HEK293 (cell line): ENCODE measurements around the gene TRMT44.

Source experiments
- CTCF ChIA-PET: fragments of 350-600 bp; formaldehyde crosslinking; extraction: SDS; loops from one replicate; lab custom pipeline; 2021; ENCODE audit warnings: antibody characterized with exemption; lab: Yijun Ruan, JAX
- POLR2A ChIA-PET: fragments of 300-600 bp; formaldehyde crosslinking; extraction: SDS; loops from one replicate; lab custom pipeline; 2020; ENCODE audit warnings: antibody characterized with exemption, inconsistent platforms; lab: Yijun Ruan, JAX
- H3K27ac ChIP-seq: fragments of 200-500 bp; sonication (Bioruptor generic); 2 replicates; pipeline ENCODE4 v1.5.1; 2014; ENCODE audit warnings: low read depth, low read length, control low read depth, inconsistent platforms; ENCODE audit errors: extremely low read depth
- H3K36me3 ChIP-seq, 2 experiments: fragments of 200-500 bp in 1 of 2; sonication (Bioruptor generic) in 1 of 2; 1 replicate in 1 of 2; 2 replicates in 1 of 2; pipeline ENCODE4 v1.5.1; 2014 to 2017; ENCODE audit warnings: inconsistent platforms in 2 of 2, low read length in 2 of 2; ENCODE audit not compliant: control insufficient read depth in 2 of 2, insufficient read depth in 1 of 2
- H3K4me1 ChIP-seq: fragments of 200-500 bp; sonication (Bioruptor generic); 2 replicates; pipeline ENCODE4 v1.5.1; 2014; ENCODE audit warnings: mild to moderate bottlenecking, low read length, inconsistent platforms; ENCODE audit not compliant: control insufficient read depth, insufficient read depth
- H3K4me3 ChIP-seq: 2 replicates; pipeline ENCODE4 v1.5.1; 2011; ENCODE audit warnings: low read depth, mild to moderate bottlenecking, control low read depth, low read length, moderate library complexity
- H3K9me3 ChIP-seq: fragments of 200-500 bp; sonication (Bioruptor generic); 2 replicates; pipeline ENCODE4 v1.5.1; 2014; ENCODE audit warnings: low read depth, low read length, inconsistent platforms; ENCODE audit not compliant: control insufficient read depth, insufficient read depth
- BCL11A ChIP-seq: fragments of 450-650 bp; formaldehyde crosslinking; IDR thresholded peaks from 2 replicates; pipeline ENCODE4 v1.5.1; 2016; ENCODE audit warnings: low read depth, missing biosample characterization, missing genetic modification characterization
- IKZF3 ChIP-seq: fragments of 450-650 bp; IDR thresholded peaks from 2 replicates; pipeline ENCODE4 v1.5.0; 2018; ENCODE audit warnings: missing biosample characterization, mild to moderate bottlenecking, missing genetic modification characterization, moderate library complexity
- KLF1 ChIP-seq: fragments of 450-650 bp; formaldehyde crosslinking; IDR thresholded peaks from 2 replicates; pipeline ENCODE4 v1.5.1; 2016; ENCODE audit warnings: missing biosample characterization, missing genetic modification characterization
- MEIS1 ChIP-seq: sonication (generic); formaldehyde crosslinking; IDR thresholded peaks from 2 replicates; pipeline ENCODE4 v1.8.1; 2022; ENCODE audit warnings: missing genetic modification reagents, mild to moderate bottlenecking, borderline replicate concordance
- REPIN1 ChIP-seq: fragments of 450-650 bp; formaldehyde crosslinking; IDR thresholded peaks from 2 replicates; pipeline ENCODE4 v1.5.1; 2017; ENCODE audit warnings: missing biosample characterization, missing genetic modification characterization, low read depth
- YY1 ChIP-seq: fragments of 450-650 bp; formaldehyde crosslinking; IDR thresholded peaks from 2 replicates; pipeline ENCODE4 v1.5.1; 2018; ENCODE audit warnings: missing biosample characterization, missing genetic modification characterization
- ZBTB21 ChIP-seq: fragments of 450-650 bp; formaldehyde crosslinking; IDR thresholded peaks from 2 replicates; pipeline ENCODE4 v1.5.1; 2017; ENCODE audit warnings: missing biosample characterization, missing genetic modification characterization
- ZFHX2 ChIP-seq: fragments of 450-650 bp; formaldehyde crosslinking; conservative IDR thresholded peaks from 2 replicates; pipeline ENCODE4 v1.5.1; 2016; ENCODE audit warnings: missing biosample characterization, missing genetic modification characterization
- ZNF132 ChIP-seq: fragments of 450-650 bp; formaldehyde crosslinking; IDR thresholded peaks from 2 replicates; pipeline ENCODE4 v1.5.1; 2017; ENCODE audit warnings: missing biosample characterization, missing genetic modification characterization, borderline replicate concordance
- ZNF138 ChIP-seq: fragments of 450-650 bp; formaldehyde crosslinking; IDR thresholded peaks from 2 replicates; pipeline ENCODE4 v1.5.1; 2016; ENCODE audit warnings: missing biosample characterization, missing genetic modification characterization, borderline replicate concordance
- ZNF140 ChIP-seq: fragments of 450-650 bp; formaldehyde crosslinking; IDR thresholded peaks from 2 replicates; pipeline ENCODE4 v1.5.1; 2016; ENCODE audit warnings: missing biosample characterization, missing genetic modification characterization
- ZNF16 ChIP-seq: fragments of 450-650 bp; formaldehyde crosslinking; IDR thresholded peaks from 2 replicates; pipeline ENCODE4 v1.5.1; 2016; ENCODE audit warnings: low read depth, missing biosample characterization, missing genetic modification characterization
- ZNF169 ChIP-seq: fragments of 450-650 bp; formaldehyde crosslinking; IDR thresholded peaks from 2 replicates; pipeline ENCODE4 v1.5.1; 2016; ENCODE audit warnings: missing biosample characterization, missing genetic modification characterization
- ZNF202 ChIP-seq: fragments of 450-650 bp; formaldehyde crosslinking; IDR thresholded peaks from 2 replicates; pipeline ENCODE4 v1.5.1; 2016; ENCODE audit warnings: missing biosample characterization, missing genetic modification characterization, borderline replicate concordance
- ZNF214 ChIP-seq: fragments of 450-650 bp; formaldehyde crosslinking; IDR thresholded peaks from 2 replicates; pipeline ENCODE4 v1.5.1; 2017; ENCODE audit warnings: missing biosample characterization, mild to moderate bottlenecking, missing genetic modification characterization, borderline replicate concordance
- ZNF221 ChIP-seq: fragments of 450-650 bp; formaldehyde crosslinking; IDR thresholded peaks from 2 replicates; pipeline ENCODE4 v1.5.1; 2017; ENCODE audit warnings: missing biosample characterization, missing genetic modification characterization, borderline replicate concordance
- ZNF394 ChIP-seq: fragments of 450-650 bp; formaldehyde crosslinking; IDR thresholded peaks from 2 replicates; pipeline ENCODE4 v1.5.1; 2016; ENCODE audit warnings: missing biosample characterization, missing genetic modification characterization, mild to moderate bottlenecking, moderate library complexity, borderline replicate concordance
- ZNF529 ChIP-seq: fragments of 450-650 bp; formaldehyde crosslinking; IDR thresholded peaks from 2 replicates; pipeline ENCODE4 v1.5.1; 2017; ENCODE audit warnings: missing genetic modification characterization, missing biosample characterization; ENCODE audit not compliant: insufficient replicate concordance
- ZNF544 ChIP-seq: fragments of 450-650 bp; formaldehyde crosslinking; IDR thresholded peaks from 2 replicates; pipeline ENCODE4 v1.5.0; 2017; ENCODE audit warnings: missing biosample characterization, missing genetic modification characterization
- ZNF558 ChIP-seq: fragments of 450-650 bp; formaldehyde crosslinking; IDR thresholded peaks from 2 replicates; pipeline ENCODE4 v1.5.1; 2016; ENCODE audit warnings: missing biosample characterization, missing genetic modification characterization
- ZNF560 ChIP-seq: fragments of 450-650 bp; formaldehyde crosslinking; IDR thresholded peaks from 2 replicates; pipeline ENCODE4 v1.5.1; 2017; ENCODE audit warnings: missing biosample characterization, missing genetic modification characterization, borderline replicate concordance
- ZNF600 ChIP-seq: fragments of 450-650 bp; formaldehyde crosslinking; IDR thresholded peaks from 2 replicates; pipeline ENCODE4 v1.5.1; 2016; ENCODE audit warnings: missing biosample characterization, missing genetic modification characterization
- ZNF629 ChIP-seq: fragments of 450-650 bp; formaldehyde crosslinking; IDR thresholded peaks from 2 replicates; pipeline ENCODE4 v1.5.1; 2017; ENCODE audit warnings: missing biosample characterization, missing genetic modification characterization
- ZNF660 ChIP-seq: fragments of 450-650 bp; IDR thresholded peaks from 2 replicates; pipeline ENCODE4 v1.5.1; 2018; ENCODE audit warnings: missing biosample characterization, mild to moderate bottlenecking, missing genetic modification characterization
- ZNF677 ChIP-seq: fragments of 450-650 bp; IDR thresholded peaks from 2 replicates; pipeline ENCODE4 v1.5.0; 2018; ENCODE audit warnings: missing biosample characterization, mild to moderate bottlenecking, missing genetic modification characterization, moderate library complexity
- ZNF768 ChIP-seq: fragments of 450-650 bp; formaldehyde crosslinking; IDR thresholded peaks from 2 replicates; pipeline ENCODE4 v1.5.1; 2018; ENCODE audit warnings: missing biosample characterization, mild to moderate bottlenecking, missing genetic modification characterization
- ZNF776 ChIP-seq: fragments of 450-650 bp; formaldehyde crosslinking; IDR thresholded peaks from 2 replicates; pipeline ENCODE4 v1.5.0; 2017; ENCODE audit warnings: missing biosample characterization, missing genetic modification characterization, borderline replicate concordance
- TF ChIP-seq, protein P1 (sequence below): fragments of 450-650 bp; IDR thresholded peaks from 2 replicates; pipeline ENCODE4 v1.5.1; 2018; ENCODE audit warnings: missing biosample characterization, mild to moderate bottlenecking, missing genetic modification characterization
- TF ChIP-seq, protein P2 (sequence below): fragments of 450-650 bp; formaldehyde crosslinking; IDR thresholded peaks from 2 replicates; pipeline ENCODE4 v1.5.1; 2016; ENCODE audit warnings: missing biosample characterization, missing genetic modification characterization
- TF ChIP-seq, protein P3 (sequence below): fragments of 450-650 bp; formaldehyde crosslinking; IDR thresholded peaks from 2 replicates; pipeline ENCODE4 v1.5.1; 2017; ENCODE audit warnings: missing biosample characterization, missing genetic modification characterization
- TF ChIP-seq, protein P4 (sequence below): fragments of 450-650 bp; formaldehyde crosslinking; IDR thresholded peaks from 2 replicates; pipeline ENCODE4 v1.5.1; 2016; ENCODE audit warnings: missing biosample characterization, missing genetic modification characterization

The TRMT44 gene

DNA sequence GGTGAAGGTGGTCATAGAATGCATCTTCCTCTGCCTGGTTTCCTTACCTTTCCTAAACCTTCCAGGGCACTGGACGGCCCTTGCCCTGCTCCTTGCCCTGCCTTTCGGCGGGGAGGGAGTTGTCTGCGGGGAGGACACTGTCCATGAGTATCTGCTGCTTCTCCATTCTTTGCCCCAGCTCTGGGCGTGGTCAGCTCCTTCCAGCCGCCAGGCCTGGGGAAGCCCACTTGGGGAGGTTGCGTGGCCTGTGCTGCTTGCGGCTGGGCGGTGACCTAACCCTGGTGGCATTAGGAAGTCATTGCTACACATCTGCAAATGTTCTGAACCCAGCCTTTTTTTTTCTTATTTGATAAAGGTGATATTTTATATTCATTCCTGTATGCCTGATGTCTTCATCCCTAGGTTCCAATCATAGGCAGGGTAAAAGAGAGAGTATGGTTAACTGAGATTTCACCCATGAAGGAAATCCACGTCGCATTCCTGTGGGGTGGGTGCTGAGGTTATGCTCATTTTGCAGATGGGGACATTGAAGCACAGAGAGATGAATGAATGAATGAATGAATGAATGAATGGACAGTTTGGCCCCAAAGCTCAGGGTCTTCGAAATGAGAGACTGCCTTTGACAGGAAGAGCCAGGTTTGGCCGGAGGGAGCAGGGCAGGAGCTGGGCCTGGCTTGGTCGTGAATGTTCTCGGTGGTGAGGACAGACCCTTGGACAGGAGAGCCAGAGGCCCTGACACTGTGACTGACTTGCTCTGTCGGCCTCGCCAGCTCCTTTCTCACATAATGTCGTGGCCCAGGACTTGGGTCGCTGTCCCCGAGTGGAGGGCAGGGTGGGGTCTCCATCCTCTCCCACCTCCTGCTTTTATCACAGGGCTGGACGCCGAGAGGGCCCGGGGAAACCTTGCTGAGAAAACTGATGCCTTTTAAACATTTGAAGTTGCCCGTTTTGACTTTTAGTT lies 81.9 kb downstream of the TRMT44 start:
- Histone ChIP-seq H3K9me3 (no peaks in the 10 kb centered on the region), H3K4me1 (no peaks in the 10 kb centered on the region), H3K27ac (no peak overlapping the region), H3K4me3 (no peak overlapping the region), H3K36me3 (no peaks in the 10 kb centered on the region)
- ChIA-PET CTCF (interaction anchor here (0.6 to 1.3 kb wide), 2 partner anchors 17 to 72 kb away, joined by 3 to 4 read pairs; no protein-coding TSS in a partner anchor), POLR2A (interaction anchor here (0.8 kb wide), 1 partner anchor 18 kb away, joined by 3 read pairs; no protein-coding TSS in a partner anchor)
- no peak for TF ChIP-seq ZNF394
- TF ChIP-seq, protein P1, sequence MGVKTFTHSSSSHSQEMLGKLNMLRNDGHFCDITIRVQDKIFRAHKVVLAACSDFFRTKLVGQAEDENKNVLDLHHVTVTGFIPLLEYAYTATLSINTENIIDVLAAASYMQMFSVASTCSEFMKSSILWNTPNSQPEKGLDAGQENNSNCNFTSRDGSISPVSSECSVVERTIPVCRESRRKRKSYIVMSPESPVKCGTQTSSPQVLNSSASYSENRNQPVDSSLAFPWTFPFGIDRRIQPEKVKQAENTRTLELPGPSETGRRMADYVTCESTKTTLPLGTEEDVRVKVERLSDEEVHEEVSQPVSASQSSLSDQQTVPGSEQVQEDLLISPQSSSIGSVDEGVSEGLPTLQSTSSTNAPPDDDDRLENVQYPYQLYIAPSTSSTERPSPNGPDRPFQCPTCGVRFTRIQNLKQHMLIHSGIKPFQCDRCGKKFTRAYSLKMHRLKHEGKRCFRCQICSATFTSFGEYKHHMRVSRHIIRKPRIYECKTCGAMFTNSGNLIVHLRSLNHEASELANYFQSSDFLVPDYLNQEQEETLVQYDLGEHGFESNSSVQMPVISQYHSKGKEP (tag by site-specific recombination), result no peak
- TF ChIP-seq ZNF768 (tag by site-specific recombination), result no peak
- no peak for TF ChIP-seq ZNF560
- no peak for TF ChIP-seq ZNF138
- no peak for TF ChIP-seq REPIN1
- TF ChIP-seq KLF1 (tag by site-specific recombination), result no peak
- no peak for TF ChIP-seq MEIS1 (CRISPR knock-in tag)
- no peak for TF ChIP-seq ZNF169 (tag by site-specific recombination)
- no peak for TF ChIP-seq BCL11A (tag by site-specific recombination)
- no peak for TF ChIP-seq ZNF558 (tag by site-specific recombination)
- TF ChIP-seq, protein P2, sequence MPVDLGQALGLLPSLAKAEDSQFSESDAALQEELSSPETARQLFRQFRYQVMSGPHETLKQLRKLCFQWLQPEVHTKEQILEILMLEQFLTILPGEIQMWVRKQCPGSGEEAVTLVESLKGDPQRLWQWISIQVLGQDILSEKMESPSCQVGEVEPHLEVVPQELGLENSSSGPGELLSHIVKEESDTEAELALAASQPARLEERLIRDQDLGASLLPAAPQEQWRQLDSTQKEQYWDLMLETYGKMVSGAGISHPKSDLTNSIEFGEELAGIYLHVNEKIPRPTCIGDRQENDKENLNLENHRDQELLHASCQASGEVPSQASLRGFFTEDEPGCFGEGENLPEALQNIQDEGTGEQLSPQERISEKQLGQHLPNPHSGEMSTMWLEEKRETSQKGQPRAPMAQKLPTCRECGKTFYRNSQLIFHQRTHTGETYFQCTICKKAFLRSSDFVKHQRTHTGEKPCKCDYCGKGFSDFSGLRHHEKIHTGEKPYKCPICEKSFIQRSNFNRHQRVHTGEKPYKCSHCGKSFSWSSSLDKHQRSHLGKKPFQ (tag by site-specific recombination), result no peak
- no peak for TF ChIP-seq ZNF140
- TF ChIP-seq, protein P3, sequence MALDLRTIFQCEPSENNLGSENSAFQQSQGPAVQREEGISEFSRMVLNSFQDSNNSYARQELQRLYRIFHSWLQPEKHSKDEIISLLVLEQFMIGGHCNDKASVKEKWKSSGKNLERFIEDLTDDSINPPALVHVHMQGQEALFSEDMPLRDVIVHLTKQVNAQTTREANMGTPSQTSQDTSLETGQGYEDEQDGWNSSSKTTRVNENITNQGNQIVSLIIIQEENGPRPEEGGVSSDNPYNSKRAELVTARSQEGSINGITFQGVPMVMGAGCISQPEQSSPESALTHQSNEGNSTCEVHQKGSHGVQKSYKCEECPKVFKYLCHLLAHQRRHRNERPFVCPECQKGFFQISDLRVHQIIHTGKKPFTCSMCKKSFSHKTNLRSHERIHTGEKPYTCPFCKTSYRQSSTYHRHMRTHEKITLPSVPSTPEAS (tag by site-specific recombination), result no peak
- no peak for TF ChIP-seq ZNF202 (tag by site-specific recombination)
- no peak for TF ChIP-seq ZNF629
- no peak for TF ChIP-seq ZNF221 (tag by site-specific recombination)
- TF ChIP-seq ZNF16, result no peak
- no peak for TF ChIP-seq ZNF214
- TF ChIP-seq ZNF600 (tag by site-specific recombination), result no peak

DNA sequence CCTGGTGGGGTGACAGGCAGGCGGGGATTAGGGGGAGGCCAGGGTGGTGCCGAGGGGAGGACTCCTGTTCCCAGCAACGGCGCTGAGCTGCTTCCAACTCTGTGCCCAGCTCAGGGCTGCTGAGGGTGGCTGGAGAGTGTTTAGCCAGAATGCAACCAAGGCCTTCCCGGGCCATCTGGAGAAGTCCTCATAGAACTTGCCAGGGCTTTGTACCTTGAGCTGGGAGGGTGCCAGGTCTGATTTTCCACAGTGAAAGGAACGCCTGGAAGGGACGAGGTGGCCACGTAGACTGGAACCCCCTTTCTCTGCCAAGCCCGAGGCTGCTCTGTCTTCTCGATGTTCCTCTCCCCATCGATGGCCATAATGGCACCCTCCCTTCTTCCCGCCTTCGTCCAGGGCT lies 82.6 kb downstream of the TRMT44 start:
- CTCF ChIA-PET, result interaction anchor here (0.6 to 0.7 kb wide), 3 partner anchors 26 to 121 kb away, joined by 3 to 5 read pairs (median 3); no protein-coding TSS in a partner anchor
- Histone ChIP-seq H3K27ac (no peak overlapping the region), H3K9me3 (no peaks in the 10 kb centered on the region), H3K4me3 (no peak overlapping the region), H3K4me1 (no peaks in the 10 kb centered on the region), H3K36me3 (no peaks in the 10 kb centered on the region)
- POLR2A ChIA-PET, result no interaction called here
- TF ChIP-seq ZNF529 (tag by site-specific recombination) (no peak), ZNF660 (tag by site-specific recombination) (no peak), ZFHX2 (tag by site-specific recombination) (no peak), ZNF776 (tag by site-specific recombination) (no peak), ZNF544 (no peak), ZBTB21 (no peak), IKZF3 (no peak), ZNF132 (tag by site-specific recombination) (no peak), ZNF677 (tag by site-specific recombination) (no peak), YY1 (tag by site-specific recombination) (no peak)
- TF ChIP-seq, protein P4, sequence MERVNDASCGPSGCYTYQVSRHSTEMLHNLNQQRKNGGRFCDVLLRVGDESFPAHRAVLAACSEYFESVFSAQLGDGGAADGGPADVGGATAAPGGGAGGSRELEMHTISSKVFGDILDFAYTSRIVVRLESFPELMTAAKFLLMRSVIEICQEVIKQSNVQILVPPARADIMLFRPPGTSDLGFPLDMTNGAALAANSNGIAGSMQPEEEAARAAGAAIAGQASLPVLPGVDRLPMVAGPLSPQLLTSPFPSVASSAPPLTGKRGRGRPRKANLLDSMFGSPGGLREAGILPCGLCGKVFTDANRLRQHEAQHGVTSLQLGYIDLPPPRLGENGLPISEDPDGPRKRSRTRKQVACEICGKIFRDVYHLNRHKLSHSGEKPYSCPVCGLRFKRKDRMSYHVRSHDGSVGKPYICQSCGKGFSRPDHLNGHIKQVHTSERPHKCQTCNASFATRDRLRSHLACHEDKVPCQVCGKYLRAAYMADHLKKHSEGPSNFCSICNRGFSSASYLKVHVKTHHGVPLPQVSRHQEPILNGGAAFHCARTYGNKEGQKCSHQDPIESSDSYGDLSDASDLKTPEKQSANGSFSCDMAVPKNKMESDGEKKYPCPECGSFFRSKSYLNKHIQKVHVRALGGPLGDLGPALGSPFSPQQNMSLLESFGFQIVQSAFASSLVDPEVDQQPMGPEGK, result no peak
